Ammon's horn (tissue), 1 donor: ENCODE results near the gene KLRF2.
A peak's percentile ranks its signal among the peaks of the same experiment; 100 is the strongest.

Source experiments
- DNase-seq: peaks from one replicate; pipeline ENCODE4 v3.0.0-alpha.2; 2016; ENCODE audit warnings: low spot score

The KLRF2 gene

GRCh38 chr12:9888665-9889273 lies 7.5 kb downstream of the KLRF2 start:
- DNase-seq = no peak

GRCh38 chr12:9895215-9895971 lies 14.1 kb downstream of the KLRF2 start:
- DNase-seq = no peak

- no peak for DNase-seq
These were observed 16.2 kb downstream of the KLRF2 start for GRCh38 chr12:9897535-9897934.

GRCh38 chr12:9899209-9899608 lies 17.9 kb downstream of the KLRF2 start:
- DNase-seq = no peak

- DNase-seq = no peak
These were observed 19.6 kb downstream of the KLRF2 start for GRCh38 chr12:9900930-9901329.

DNA sequence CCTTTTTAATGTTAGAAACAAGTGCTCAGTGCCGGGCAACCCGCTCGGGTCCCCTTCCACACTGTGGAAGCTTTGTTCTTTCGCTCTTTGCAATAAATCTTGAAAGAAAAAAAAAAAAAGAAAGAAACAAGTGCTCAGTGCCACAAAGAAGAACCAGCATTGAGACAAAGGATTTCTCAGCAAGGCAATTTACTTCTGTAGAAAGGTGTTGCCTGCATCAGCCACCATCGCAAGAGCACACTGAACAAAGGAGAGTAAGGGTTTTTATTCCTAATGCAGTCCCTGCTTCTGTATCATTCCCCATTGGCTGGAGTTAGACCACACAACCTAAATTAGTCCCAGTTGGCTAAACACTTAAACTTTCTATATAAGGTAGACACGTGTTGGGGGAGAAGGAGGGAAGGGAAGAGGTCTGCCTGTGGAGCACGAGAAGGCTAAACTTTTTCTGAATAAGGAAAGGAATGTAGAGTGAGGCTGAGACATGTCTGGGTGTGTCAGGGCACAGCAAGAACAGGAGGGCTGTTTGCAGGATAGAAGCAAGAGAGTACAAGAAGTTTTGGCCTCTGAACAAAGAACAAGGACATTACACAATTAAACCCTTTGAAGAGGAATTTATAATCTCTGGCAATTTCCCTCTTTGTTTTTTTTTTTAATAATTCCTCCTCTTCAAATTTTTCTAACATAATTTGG lies 21.4 kb downstream of the KLRF2 start:
- no peak for DNase-seq

DNA sequence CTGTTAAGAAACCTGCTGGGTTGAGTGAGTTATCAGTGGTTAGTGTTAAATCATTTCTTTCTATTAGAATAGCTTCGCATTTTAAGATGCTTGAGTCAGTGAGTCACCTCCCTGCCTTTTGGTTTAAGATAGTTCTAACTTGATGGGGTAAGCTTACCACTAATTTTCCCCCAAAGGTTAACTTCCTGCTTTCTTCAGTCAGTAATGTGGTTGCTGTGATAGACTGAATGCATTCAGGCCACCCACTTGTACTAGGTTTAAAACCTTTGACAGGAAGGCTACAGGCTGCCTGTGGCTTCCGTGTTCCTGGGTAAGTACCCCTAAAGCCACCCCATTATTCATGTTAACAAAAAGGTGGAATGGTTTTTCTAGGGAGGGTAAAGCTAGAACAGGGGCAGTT lies 25.6 kb downstream of the KLRF2 start:
- no peak for DNase-seq

- no peak for DNase-seq
These were observed 26.5 kb downstream of the KLRF2 start for GRCh38 chr12:9907769-9908168.

GRCh38 chr12:9908350-9908749 lies 27.1 kb downstream of the KLRF2 start:
- no peak for DNase-seq

GRCh38 chr12:9909724-9910123 lies 28.4 kb downstream of the KLRF2 start:
- DNase-seq = no peak

GRCh38 chr12:9910716-9911421 lies 29.6 kb downstream of the KLRF2 start:
- DNase-seq = no peak

DNA sequence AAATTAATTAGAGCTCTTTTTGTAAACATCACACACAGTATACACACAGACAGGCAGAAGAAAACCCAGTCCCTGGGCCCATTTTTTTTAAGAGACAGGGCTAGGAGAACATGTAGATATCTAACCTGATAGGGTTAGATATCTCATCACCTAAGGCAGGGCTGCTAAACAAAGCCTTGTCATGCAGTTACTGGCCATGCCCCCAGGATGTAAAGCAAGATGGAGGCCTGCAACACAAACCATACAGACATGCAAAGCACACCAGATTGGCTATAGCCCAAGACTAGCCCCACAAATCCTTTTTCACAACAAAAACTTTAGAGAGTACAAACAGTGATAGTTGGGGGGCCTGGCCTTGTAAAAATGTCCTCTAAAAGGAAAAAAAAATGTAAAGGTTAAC lies 30.4 kb downstream of the KLRF2 start:
- no peak for DNase-seq

DNA sequence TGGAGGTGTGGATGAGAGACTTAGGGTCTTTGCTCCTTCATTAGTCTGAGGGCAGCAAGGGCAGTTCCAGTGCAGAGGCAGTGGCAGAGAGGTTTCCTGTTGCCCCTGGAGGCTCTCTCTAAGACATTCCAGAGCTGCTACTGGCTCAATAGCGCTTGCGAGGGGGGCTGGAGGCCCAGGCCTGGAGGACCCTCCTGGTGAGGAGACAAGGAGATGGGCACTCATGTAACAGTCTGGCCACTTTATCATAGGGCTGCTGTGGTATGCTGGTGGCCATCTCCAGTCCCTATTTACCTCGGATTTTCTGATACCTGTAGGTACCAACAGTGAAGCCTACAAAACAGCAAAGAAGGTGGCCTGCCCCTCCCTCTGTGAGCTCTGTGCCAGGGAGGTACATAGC lies 38.2 kb downstream of the KLRF2 start:
- no peak for DNase-seq

- DNase-seq = no peak
These were observed 39.2 kb downstream of the KLRF2 start for GRCh38 chr12:9920451-9920850.

DNA sequence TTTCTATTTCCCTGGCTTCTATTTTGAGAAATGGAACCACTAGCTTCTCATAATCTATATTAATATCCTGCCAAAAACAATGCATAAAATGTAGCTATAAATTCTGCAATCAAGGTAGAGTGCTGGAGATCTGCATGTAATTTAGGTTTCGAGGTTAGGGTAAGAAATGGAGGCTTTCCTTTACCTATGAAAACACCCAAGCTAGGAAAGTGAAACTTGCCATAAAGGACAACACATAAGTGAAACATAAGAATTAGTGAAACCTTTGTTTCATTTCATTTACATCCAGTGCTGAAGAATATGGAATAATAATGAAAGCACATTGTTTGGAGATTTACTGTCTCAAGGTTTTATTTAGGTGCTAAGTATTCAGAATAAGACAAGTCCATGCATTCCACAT lies 41.1 kb downstream of the KLRF2 start:
- DNase-seq = no peak

- peak; percentile 55 for DNase-seq
These were observed 44.6 kb downstream of the KLRF2 start for GRCh38 chr12:9925705-9926393.

GRCh38 chr12:9926876-9927275 lies 45.6 kb downstream of the KLRF2 start:
- no peak for DNase-seq

DNA sequence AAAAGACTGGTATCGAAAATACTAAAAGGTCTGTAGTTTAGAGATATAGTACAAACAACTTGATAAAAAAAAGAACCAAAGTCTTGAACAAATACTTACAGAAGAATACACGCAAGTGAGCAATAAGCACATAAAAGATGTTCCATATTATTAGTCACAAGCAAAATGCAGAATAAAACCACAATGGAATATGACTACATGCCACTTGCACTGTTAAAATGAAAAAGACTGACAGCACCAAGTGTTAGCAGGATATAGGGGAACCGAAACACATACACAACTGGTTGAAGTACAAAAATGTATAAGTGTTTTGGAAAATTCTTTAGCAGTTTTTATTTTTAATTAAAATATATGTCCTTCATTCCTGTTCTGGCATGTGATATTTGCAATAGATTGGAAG lies 47.3 kb downstream of the KLRF2 start:
- no peak for DNase-seq

DNA sequence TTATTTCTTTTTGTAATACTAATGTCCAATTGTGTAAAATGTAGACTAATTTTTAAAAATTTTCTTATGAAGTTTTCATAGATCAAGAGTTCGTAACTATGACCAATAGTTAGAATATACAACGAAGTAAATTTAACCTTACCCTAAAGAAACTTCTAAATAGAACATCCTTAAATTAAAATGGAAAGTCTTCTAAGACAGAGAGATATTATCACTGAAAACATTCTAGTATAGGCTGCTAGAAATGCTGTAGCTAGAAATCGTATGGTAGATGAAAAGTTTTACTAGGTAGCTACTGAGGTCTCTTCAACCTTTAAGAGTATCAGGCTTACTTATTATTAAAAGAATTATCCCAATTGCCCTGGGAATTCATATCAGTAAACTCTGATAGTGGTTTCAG lies 50.0 kb downstream of the KLRF2 start:
- DNase-seq = no peak

DNA sequence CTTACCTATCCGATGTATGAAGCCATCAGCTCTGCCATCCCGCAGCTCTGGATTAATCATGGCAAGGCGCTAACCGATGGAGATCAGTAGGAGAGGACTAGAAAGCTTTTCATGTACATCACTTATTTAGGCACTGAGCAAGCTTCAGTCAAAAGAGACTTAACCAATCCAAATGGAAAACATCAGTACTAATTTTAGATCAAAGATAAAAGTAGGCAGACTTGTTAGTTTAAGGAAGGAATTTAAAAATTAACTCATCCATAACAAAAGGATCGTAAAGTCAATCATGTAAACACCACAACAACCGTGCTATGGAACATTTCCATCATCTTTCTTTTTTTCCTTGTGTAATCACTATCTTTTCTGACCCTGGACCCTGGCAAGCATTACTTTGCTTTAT lies 51.0 kb downstream of the KLRF2 start, which contains the start of gene CLEC2A:
TSS of gene CLEC2A (minus strand) at position 101 of the 400 bp plus-strand sequence. CDS start at position 60, 41 bp downstream.
- no peak for DNase-seq

- DNase-seq = no peak
These were observed 52.7 kb downstream of the KLRF2 start for GRCh38 chr12:9933958-9934357.

DNA sequence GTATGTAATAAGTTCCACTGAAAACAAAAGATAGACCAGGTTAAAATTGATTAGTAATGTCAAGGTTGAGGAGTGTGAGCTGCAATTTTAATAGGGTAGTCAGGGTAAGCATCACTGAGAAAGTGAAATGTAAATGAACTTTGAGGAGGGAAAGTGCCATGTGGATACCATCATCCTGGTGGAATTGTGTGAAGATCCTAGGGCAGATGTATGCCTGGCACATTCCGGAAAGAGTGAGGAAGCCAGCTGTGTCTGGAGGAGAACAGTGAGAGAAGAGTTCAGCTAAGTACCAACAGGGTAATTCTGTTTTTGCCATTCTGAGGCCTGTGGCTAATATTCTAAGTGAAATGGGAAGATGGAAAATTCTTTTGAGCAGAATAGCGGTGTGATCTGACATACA lies 53.7 kb downstream of the KLRF2 start:
- no peak for DNase-seq
